Neural cell (in vitro differentiated cells): ENCODE data around the gene PRR5L.

Source experiments
- SMC3 ChIP-seq: fragments of 450-650 bp; conservative IDR thresholded peaks from 2 replicates; pipeline ENCODE4 v1.6.1; 2014; ENCODE audit warnings: antibody characterized with exemption, mild to moderate bottlenecking, moderate library complexity; ENCODE audit not compliant: poor library complexity
- TAF1 ChIP-seq: IDR thresholded peaks from 2 replicates; pipeline ENCODE4 v1.6.1; 2012; ENCODE audit warnings: low read depth

- TF ChIP-seq SMC3 (no peak), TAF1 (no peak)
Observed at GRCh38 chr11:36407356-36407755, 111.3 kb downstream of the PRR5L start.
